ENCODE measurements around the gene SLC16A3. TPM values are rescaled to one million over a fixed set of nuclear protein-coding genes. Genes with fewer than 3 reads are reported as not detected.
A peak's percentile ranks its signal among the peaks of the same experiment; 100 is the strongest.

SLC16A3 gene
- total and polyA plus RNA-seq, 2 donors (not counting 3 experiments of a cell fraction or from before 2014, with no cell fraction given): 95.9 to 171 TPM

GRCh38 chr17:82246040-82246364 lies 17.2 kb downstream of the SLC16A3 start:
- Histone ChIP-seq H3K9ac (replicated peaks; ENCODE audit: extremely low read depth, insufficient read depth, low read length) (no peak overlapping the region), H3K27ac (ENCODE audit: insufficient read depth, low read depth, low read length) (peak overlapping the region; percentile 67), H3K4me1 (ENCODE audit: control insufficient read depth, extremely low read depth, insufficient read depth, low read length) (peaks cover 29% of the 10 kb centered on the region), H4K20me1 (replicated peaks; ENCODE audit: control insufficient read depth, extremely low read depth, insufficient read depth, low read length) (peaks cover 2% of the 10 kb centered on the region), H3K36me3 (ENCODE audit: control insufficient read depth in 2 of 2, extremely low read depth in 1 of 2, insufficient read depth in 2 of 2, low read length in 2 of 2) (peaks cover 23 to 65% of the 10 kb centered on the region in 2 experiments), H3K9me3 (replicated peaks; ENCODE audit: control insufficient read depth, insufficient read depth, low read length) (no peaks in the 10 kb centered on the region), H3K9me1 (replicated peaks; ENCODE audit: control insufficient read depth, extremely low read depth, insufficient read depth, low read length) (no peaks in the 10 kb centered on the region), H3K79me2 (ENCODE audit: control insufficient read depth, insufficient read depth, low read length) (peaks cover 37% of the 10 kb centered on the region), H3K4me2 (ENCODE audit: insufficient read depth, low read length) (no peak overlapping the region), H3K4me3 (replicated peaks in 1 of 3; ENCODE audit: insufficient read depth in 1 of 3, low read depth in 1 of 3, low read length in 3 of 3) (no peak overlapping the region), H3K27me3 (ENCODE audit: control insufficient read depth in 2 of 2, insufficient read depth in 2 of 2, low read length in 2 of 2) (no peaks in the 10 kb centered on the region), H2AFZ (ENCODE audit: low read depth, low read length) (no peak overlapping the region)
- dilution Hi-C loops (cut with MboI; ENCODE audit: extremely low pct_ligation_motif_present, low sequenced_read_pairs): no loop called here
- no peak for TF ChIP-seq MYC (IDR thresholded peaks at IDR 0.05; ENCODE audit: low read depth, low read length)
- TF ChIP-seq POLR2AphosphoS5 (IDR thresholded peaks at IDR 0.05; ENCODE audit: insufficient read depth, low read depth, low read length): no peak
- TF ChIP-seq CTCF (IDR thresholded peaks at IDR 0.05; ENCODE audit: extremely low read depth in 1 of 2, insufficient read depth in 1 of 2, low read depth in 1 of 2, low read length in 2 of 2): no peak
- TF ChIP-seq FOS (IDR thresholded peaks at IDR 0.05; ENCODE audit: borderline replicate concordance, insufficient read depth, low read length): no peak
- TF ChIP-seq JUN (IDR thresholded peaks at IDR 0.05; ENCODE audit: borderline replicate concordance, insufficient read depth, insufficient read length, low read depth): no peak
- no peak for TF ChIP-seq GATA2 (IDR thresholded peaks at IDR 0.05; ENCODE audit: insufficient read depth, insufficient read length, low read depth, low read length)
- no peak for TF ChIP-seq POLR2A (IDR thresholded peaks at IDR 0.05; ENCODE audit: low read depth, low read length)
- TF ChIP-seq MAX (IDR thresholded peaks at IDR 0.05; ENCODE audit: insufficient read depth, insufficient read length): no peak
- TF ChIP-seq EZH2 (IDR thresholded peaks at IDR 0.05; ENCODE audit: borderline replicate concordance, low read depth, low read length, severe bottlenecking): no peak
- ChIA-PET POLR2A (no interaction called here), CTCF (interaction anchor here (1.1 to 6.7 kb wide), 2 partner anchors 10 to 40 kb away, joined by 3 to 52 read pairs; no protein-coding TSS in a partner anchor)
- FAIRE-seq (no peak), DNase-seq (ENCODE audit: low read depth, low spot score) (no peak)
- intact Hi-C loops (cut with micrococcal nuclease): loop anchor here (10.0 kb wide), 1 partner anchor 169 kb away; the partner anchor contains the start of genes HEXD and OGFOD3
- no TSS peak for BruUV-seq (replicated peaks)
